Activated naive CD4-positive, alpha-beta T cell treated with anti-CD3 and anti-CD28 coated beads, Interleukin-2, amount 50 U/mL, for 24 hours (primary cell): Measurements from ENCODE around the gene DYRK1B.

Experiments used
- H3K27ac Mint-ChIP-seq: one replicate; pipeline ENCODE4 v1.8.0; 2021; ENCODE audit warnings: mild to moderate bottlenecking, mixed read lengths
- H3K27me3 Mint-ChIP-seq: one replicate; pipeline ENCODE4 v1.8.0; 2021; ENCODE audit warnings: mixed read lengths
- H3K36me3 Mint-ChIP-seq: one replicate; pipeline ENCODE4 v1.8.0; 2021; ENCODE audit warnings: mixed read lengths
- H3K4me1 Mint-ChIP-seq: one replicate; pipeline ENCODE4 v1.8.0; 2021; ENCODE audit warnings: mixed read lengths
- H3K4me3 Mint-ChIP-seq: one replicate; pipeline ENCODE4 v1.8.0; 2021; ENCODE audit warnings: mild to moderate bottlenecking, mixed read lengths
- H3K9me3 Mint-ChIP-seq: one replicate; pipeline ENCODE4 v1.8.0; 2021; ENCODE audit warnings: mixed read lengths

DYRK1B gene

GRCh38 chr19:39870171-39870971 lies 36.4 kb upstream of the DYRK1B start:
- Mint-ChIP-seq H3K4me3 (no peak overlapping the region), H3K27me3 (no peaks in the 10 kb centered on the region), H3K4me1 (no peaks in the 10 kb centered on the region), H3K9me3 (no peaks in the 10 kb centered on the region), H3K27ac (peak overlapping the region; percentile 72), H3K36me3 (peaks cover 3% of the 10 kb centered on the region)

GRCh38 chr19:39867952-39868351 lies 34.0 kb upstream of the DYRK1B start:
- Mint-ChIP-seq H3K9me3 (no peaks in the 10 kb centered on the region), H3K27ac (no peak overlapping the region), H3K27me3 (no peaks in the 10 kb centered on the region), H3K4me1 (no peaks in the 10 kb centered on the region), H3K36me3 (peaks cover 6% of the 10 kb centered on the region), H3K4me3 (no peak overlapping the region)

GRCh38 chr19:39867133-39867532 lies 33.2 kb upstream of the DYRK1B start:
- Mint-ChIP-seq H3K36me3 (peaks cover 6% of the 10 kb centered on the region), H3K9me3 (no peaks in the 10 kb centered on the region), H3K27ac (no peak overlapping the region), H3K27me3 (no peaks in the 10 kb centered on the region), H3K4me3 (no peak overlapping the region), H3K4me1 (no peaks in the 10 kb centered on the region)

DNA sequence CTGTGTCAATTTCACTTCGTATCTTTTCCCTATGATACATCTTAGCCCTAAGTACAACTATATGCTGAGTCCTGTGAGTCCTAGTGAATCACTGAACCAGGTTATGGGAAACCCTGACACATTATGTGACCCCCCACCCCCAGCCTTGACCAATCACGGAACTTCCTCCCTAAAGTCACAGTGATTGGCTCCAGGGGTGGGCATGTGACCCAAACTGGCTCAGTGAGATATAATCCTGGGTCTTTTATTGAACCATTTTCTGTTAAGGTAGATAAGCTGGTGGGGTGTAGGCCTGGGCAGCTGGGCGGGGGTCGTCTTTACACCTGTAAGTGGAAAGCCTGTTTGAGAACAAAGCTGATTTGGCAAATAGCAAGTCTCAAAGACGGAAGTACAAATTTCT lies 32.0 kb upstream of the DYRK1B start:
- no peak overlapping the region for H3K4me3 Mint-ChIP-seq
- no peaks in the 10 kb centered on the region for H3K9me3 Mint-ChIP-seq
- H3K27ac Mint-ChIP-seq, result no peak overlapping the region
- peaks cover 6% of the 10 kb centered on the region for H3K36me3 Mint-ChIP-seq
- no peaks in the 10 kb centered on the region for H3K4me1 Mint-ChIP-seq
- H3K27me3 Mint-ChIP-seq, result no peaks in the 10 kb centered on the region

DNA sequence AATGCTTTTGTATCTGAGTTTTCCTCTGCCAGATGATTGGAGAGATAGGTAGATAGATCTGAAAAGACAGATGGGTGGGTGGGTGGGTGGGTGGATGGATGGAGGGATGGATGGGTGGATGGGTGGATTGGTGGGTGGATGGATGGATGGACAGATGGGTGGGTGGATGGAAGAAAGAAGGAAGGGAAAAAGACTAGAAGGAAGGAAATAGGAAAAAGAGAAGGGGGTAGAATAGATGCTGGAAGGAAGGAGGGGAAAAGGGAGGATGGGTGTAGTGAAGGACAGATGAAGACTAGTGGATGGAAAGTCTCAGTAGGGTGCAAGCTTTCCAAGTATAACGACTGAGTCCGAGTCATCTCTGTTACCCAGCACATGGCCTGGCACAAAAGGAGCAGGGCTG lies 31.2 kb upstream of the DYRK1B start:
- no peak overlapping the region for H3K27ac Mint-ChIP-seq
- H3K9me3 Mint-ChIP-seq, result no peaks in the 10 kb centered on the region
- H3K36me3 Mint-ChIP-seq, result peaks cover 6% of the 10 kb centered on the region
- no peaks in the 10 kb centered on the region for H3K4me1 Mint-ChIP-seq
- no peak overlapping the region for H3K4me3 Mint-ChIP-seq
- H3K27me3 Mint-ChIP-seq, result no peaks in the 10 kb centered on the region

DNA sequence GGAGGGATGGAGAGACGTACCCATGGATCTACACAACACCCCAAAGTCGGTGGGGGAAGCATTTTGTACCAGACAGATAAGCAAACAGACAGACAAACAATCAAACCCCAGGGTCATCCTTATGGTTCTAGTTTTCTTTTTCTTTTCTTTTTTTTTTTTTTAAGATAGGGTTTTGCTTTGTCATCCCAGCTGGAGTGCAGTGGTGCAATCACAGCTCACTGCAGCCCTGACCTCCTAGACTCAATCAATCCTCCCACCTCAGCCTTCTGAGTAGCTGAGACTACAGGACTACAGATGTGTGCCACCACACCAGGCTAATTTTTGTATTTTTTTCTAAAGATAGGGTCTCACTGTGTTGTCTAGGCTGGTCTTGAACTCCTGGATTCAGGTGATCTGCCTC lies 30.2 kb upstream of the DYRK1B start:
- H3K4me1 Mint-ChIP-seq, result no peaks in the 10 kb centered on the region
- no peak overlapping the region for H3K27ac Mint-ChIP-seq
- H3K36me3 Mint-ChIP-seq, result peaks cover 6% of the 10 kb centered on the region
- H3K4me3 Mint-ChIP-seq, result no peak overlapping the region
- H3K27me3 Mint-ChIP-seq, result no peaks in the 10 kb centered on the region
- no peaks in the 10 kb centered on the region for H3K9me3 Mint-ChIP-seq

DNA sequence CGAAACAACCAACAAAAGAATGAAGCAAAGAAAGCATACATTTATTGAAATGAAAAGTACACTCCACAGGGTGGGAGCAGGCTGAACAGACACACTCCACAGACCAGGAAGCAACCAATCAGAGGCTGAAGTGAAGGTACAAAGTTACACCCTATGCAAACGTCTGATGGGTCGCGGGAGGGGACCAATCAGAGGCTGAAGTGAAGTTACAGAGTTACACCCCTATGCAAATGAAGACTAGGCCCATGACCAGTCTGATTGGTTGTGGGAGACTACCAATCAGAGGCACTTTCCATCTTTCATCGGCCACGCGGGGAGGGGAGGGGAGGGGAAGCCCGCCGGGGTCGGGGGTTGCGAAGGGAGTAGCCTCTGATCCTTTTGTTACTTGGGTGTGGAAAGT lies 24.6 kb upstream of the DYRK1B start:
- no peak overlapping the region for H3K4me3 Mint-ChIP-seq
- H3K9me3 Mint-ChIP-seq, result no peaks in the 10 kb centered on the region
- no peaks in the 10 kb centered on the region for H3K36me3 Mint-ChIP-seq
- no peak overlapping the region for H3K27ac Mint-ChIP-seq
- no peaks in the 10 kb centered on the region for H3K27me3 Mint-ChIP-seq
- no peaks in the 10 kb centered on the region for H3K4me1 Mint-ChIP-seq

DNA sequence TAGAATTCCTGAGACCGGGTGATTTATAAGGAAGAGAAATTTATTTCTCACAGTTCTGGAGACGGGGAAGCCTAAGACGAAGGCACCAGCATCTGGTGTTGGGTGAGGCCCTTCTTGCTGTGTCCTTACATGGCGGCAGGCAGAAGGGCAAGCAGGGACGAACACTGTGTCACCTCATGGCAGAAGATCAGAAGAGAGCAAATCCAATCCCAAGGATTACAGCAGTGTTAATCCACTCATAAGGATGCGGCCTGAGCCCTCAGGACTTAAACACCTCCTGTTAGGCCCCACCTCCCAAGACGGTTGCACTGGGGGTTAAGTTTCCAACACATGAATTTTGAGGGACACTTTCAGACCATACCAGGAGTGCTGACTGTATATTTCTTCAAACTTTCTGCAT lies 18.9 kb upstream of the DYRK1B start:
- no peak overlapping the region for H3K27ac Mint-ChIP-seq
- H3K4me3 Mint-ChIP-seq, result no peak overlapping the region
- H3K36me3 Mint-ChIP-seq, result no peaks in the 10 kb centered on the region
- H3K4me1 Mint-ChIP-seq, result no peaks in the 10 kb centered on the region
- H3K27me3 Mint-ChIP-seq, result no peaks in the 10 kb centered on the region
- H3K9me3 Mint-ChIP-seq, result no peaks in the 10 kb centered on the region

DNA sequence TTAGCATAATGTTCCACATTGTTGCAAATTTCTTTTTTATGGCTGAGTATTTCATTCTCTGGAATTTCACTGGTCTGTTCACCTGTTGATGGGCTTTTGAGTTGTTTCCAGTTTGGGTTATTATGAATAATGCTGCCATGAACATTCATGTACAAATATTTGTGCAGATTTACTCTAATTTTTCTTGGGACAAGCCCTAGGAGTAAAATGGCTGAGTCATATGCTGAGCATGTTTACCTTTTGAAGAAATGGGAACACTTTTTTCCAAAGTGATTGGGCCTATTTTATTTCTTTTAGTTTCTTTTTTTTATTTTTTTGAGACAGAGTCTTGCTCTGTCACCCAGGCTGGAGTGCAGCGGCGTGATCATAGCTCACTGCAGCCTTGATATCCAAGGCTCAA lies 16.9 kb upstream of the DYRK1B start:
- H3K9me3 Mint-ChIP-seq, result no peaks in the 10 kb centered on the region
- no peak overlapping the region for H3K4me3 Mint-ChIP-seq
- H3K36me3 Mint-ChIP-seq, result no peaks in the 10 kb centered on the region
- peaks cover 9% of the 10 kb centered on the region for H3K4me1 Mint-ChIP-seq
- no peak overlapping the region for H3K27ac Mint-ChIP-seq
- no peaks in the 10 kb centered on the region for H3K27me3 Mint-ChIP-seq

DNA sequence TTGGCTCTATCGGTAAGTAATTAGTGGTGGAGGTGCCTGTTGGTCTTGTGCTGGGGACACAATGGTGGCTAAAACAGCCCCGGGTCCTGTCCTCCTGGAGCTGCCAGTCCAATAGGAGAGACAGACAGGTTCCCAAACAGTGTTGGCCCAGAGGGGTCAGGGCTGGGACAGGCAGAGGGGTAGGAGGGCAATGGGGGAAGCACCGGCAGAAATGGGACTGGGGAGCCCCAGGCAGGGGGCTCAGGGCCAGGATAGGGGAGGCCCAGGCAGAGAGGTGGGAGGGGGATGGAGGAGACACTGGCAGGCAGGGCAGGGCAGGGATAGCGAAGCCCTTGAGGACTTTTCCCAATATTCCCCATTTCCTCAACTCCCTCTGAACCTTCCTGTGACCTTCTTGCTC lies 14.4 kb upstream of the DYRK1B start:
- H3K9me3 Mint-ChIP-seq, result no peaks in the 10 kb centered on the region

DNA sequence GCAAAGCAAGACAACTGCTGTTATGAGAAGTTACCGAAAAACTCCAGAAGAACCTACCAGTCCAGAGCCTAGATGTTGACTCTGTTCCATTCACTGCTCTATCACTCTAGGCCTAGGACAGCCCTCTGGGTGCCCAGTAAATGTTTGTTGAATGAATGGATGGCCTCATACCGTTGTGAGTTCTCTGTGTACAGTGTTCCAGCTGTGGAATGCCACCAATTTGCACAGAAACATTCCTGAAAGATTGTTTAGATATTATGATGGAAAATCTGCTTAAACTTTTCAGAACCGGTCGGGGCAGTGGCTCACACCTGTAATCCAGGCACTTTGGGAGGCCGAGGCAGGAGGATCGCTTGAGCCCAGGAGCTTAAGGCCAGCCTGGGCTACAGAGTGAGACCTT lies 13.6 kb upstream of the DYRK1B start:
- Mint-ChIP-seq H3K27ac (no peak overlapping the region), H3K27me3 (no peaks in the 10 kb centered on the region), H3K9me3 (no peaks in the 10 kb centered on the region), H3K4me3 (peak overlapping the region; percentile 95), H3K4me1 (peaks cover 36% of the 10 kb centered on the region), H3K36me3 (peaks cover 13% of the 10 kb centered on the region)

More for the DNA sequence above, 14.4 kb upstream of the DYRK1B start:
- Mint-ChIP-seq H3K36me3 (peaks cover 13% of the 10 kb centered on the region), H3K27me3 (no peaks in the 10 kb centered on the region), H3K4me1 (peaks cover 27% of the 10 kb centered on the region), H3K27ac (no peak overlapping the region), H3K4me3 (no peak overlapping the region)

DNA sequence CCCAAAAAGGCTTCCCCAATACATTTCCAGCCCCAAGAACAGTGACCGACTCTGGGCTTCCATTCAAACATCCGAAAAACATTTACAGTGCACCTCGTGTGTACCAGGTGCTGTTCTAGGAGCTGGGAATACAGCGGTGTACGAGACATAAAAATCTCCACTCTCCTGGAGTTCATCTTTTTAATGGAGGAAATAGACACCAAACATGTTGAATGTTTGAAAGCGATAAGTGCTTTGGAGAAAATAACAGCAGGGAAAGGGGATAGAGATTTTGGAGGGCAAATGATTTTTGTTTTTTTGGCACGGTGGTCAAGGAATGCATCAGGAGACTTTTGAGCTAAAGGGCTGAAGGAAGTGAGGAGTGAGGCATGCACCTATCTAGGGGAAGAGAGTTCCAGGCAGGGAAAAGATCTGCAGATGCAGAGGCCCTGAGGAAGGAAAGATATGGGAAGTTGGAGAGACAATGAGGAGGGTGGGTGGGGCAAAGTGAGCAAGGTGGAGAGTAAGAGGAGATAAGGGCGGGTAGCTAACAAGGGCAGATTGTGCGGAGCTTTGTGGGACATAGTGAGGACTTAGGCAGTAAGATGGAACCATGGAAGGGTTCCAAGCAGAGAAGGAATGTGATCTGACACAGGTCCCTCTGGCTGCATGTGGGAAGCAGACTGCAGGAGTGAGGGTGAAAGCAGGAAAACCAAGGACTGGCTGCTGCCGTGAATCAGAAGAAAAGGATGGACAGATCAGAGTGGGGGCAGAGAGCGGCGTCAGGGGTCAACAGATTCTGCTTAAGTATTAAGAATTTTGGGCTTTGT lies 12.9 kb upstream of the DYRK1B start:
- peaks cover 41% of the 10 kb centered on the region for H3K4me1 Mint-ChIP-seq
- peaks cover 13% of the 10 kb centered on the region for H3K36me3 Mint-ChIP-seq
- H3K27ac Mint-ChIP-seq, result peak overlapping the region; percentile 97
- H3K9me3 Mint-ChIP-seq, result no peaks in the 10 kb centered on the region
- H3K27me3 Mint-ChIP-seq, result no peaks in the 10 kb centered on the region
- H3K4me3 Mint-ChIP-seq, result peak overlapping the region; percentile 95

- peaks cover 49% of the 10 kb centered on the region for H3K4me1 Mint-ChIP-seq
- H3K4me3 Mint-ChIP-seq, result peak within 1 kb of the TSS; percentile 95
- H3K27ac Mint-ChIP-seq, result peak within 1 kb of the TSS; percentile 97
- H3K36me3 Mint-ChIP-seq, result peaks cover 13% of the 10 kb centered on the region
- H3K27me3 Mint-ChIP-seq, result no peaks in the 10 kb centered on the region
- H3K9me3 Mint-ChIP-seq, result no peaks in the 10 kb centered on the region
Measured at GRCh38 chr19:39845933-39846677, 12.1 kb upstream of the DYRK1B start, which contains the start of gene FBL. FBL (minus strand) TSS chr19:39846379; CDS start chr19:39846300, 79 bp downstream.

DNA sequence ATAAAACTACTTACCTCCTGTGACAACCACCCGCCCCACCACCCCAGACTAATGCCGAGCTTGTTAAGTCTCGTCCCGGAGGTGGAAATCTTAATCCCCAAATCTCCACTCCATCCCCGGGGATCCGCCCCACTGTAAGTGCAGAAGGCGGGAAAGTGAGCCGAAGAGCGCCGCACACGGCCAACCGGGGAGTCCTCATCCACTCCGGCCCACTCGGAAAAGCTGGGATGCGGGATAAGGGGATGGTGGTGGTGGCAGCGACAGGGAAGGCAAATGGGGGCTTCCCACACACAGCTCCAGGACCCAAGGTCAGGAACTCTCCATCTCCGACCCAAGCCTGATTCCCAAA lies 11.6 kb upstream of the DYRK1B start:
- H3K9me3 Mint-ChIP-seq, result no peaks in the 10 kb centered on the region
- no peaks in the 10 kb centered on the region for H3K27me3 Mint-ChIP-seq
- peak overlapping the region; percentile 95 for H3K4me3 Mint-ChIP-seq
- peaks cover 49% of the 10 kb centered on the region for H3K4me1 Mint-ChIP-seq
- H3K36me3 Mint-ChIP-seq, result peaks cover 13% of the 10 kb centered on the region
- H3K27ac Mint-ChIP-seq, result peak overlapping the region; percentile 97

- Mint-ChIP-seq H3K9me3 (no peaks in the 10 kb centered on the region), H3K4me1 (peaks cover 49% of the 10 kb centered on the region), H3K27me3 (no peaks in the 10 kb centered on the region), H3K27ac (peak overlapping the region; percentile 97), H3K36me3 (peaks cover 13% of the 10 kb centered on the region), H3K4me3 (peak overlapping the region; percentile 95)
Measured at GRCh38 chr19:39845172-39845571, 11.2 kb upstream of the DYRK1B start.
